ENCODE results near the gene KLHDC7B. TPM values are rescaled to one million over a fixed set of nuclear protein-coding genes. Genes with fewer than 3 reads are reported as not detected.

The KLHDC7B gene
- total RNA-seq, 1 donor from 2014 or later, result 16.3 TPM

- DNase-seq (ENCODE audit: low read depth), result no peak
- H3K27me3 ChIP-seq (ENCODE audit: control insufficient read depth, insufficient read depth, low read length), result peaks cover 3% of the 10 kb centered on the region
- H3K4me3 ChIP-seq (ENCODE audit: low read depth, low read length), result no peak overlapping the region
- H3K36me3 ChIP-seq (ENCODE audit: control insufficient read depth, insufficient read depth, low read length), result no peaks in the 10 kb centered on the region
- no peak for TF ChIP-seq CTCF (IDR thresholded peaks at IDR 0.05; ENCODE audit: insufficient read depth, low read length, poor library complexity, severe bottlenecking)
Measured at GRCh38 chr22:50571264-50572175, 25.8 kb downstream of the KLHDC7B start.

- peaks cover 12% of the 10 kb centered on the region for H3K27me3 ChIP-seq (ENCODE audit: control insufficient read depth, insufficient read depth, low read length)
- H3K4me3 ChIP-seq (ENCODE audit: low read depth, low read length), result no peak overlapping the region
- no peak for TF ChIP-seq CTCF (IDR thresholded peaks at IDR 0.05; ENCODE audit: insufficient read depth, low read length, poor library complexity, severe bottlenecking)
- DNase-seq (ENCODE audit: low read depth), result no peak
- no peaks in the 10 kb centered on the region for H3K36me3 ChIP-seq (ENCODE audit: control insufficient read depth, insufficient read depth, low read length)
Measured at GRCh38 chr22:50572965-50573364, 27.3 kb downstream of the KLHDC7B start.

GRCh38 chr22:50573491-50574382 lies 28.0 kb downstream of the KLHDC7B start:
- Histone ChIP-seq H3K4me3 (ENCODE audit: low read depth, low read length) (no peak overlapping the region), H3K36me3 (ENCODE audit: control insufficient read depth, insufficient read depth, low read length) (no peaks in the 10 kb centered on the region), H3K27me3 (ENCODE audit: control insufficient read depth, insufficient read depth, low read length) (peaks cover 20% of the 10 kb centered on the region)
- TF ChIP-seq CTCF (IDR thresholded peaks at IDR 0.05; ENCODE audit: insufficient read depth, low read length, poor library complexity, severe bottlenecking), result no peak
- no peak for DNase-seq (ENCODE audit: low read depth)

- peaks cover 22% of the 10 kb centered on the region for H3K27me3 ChIP-seq (ENCODE audit: control insufficient read depth, insufficient read depth, low read length)
- no peak for TF ChIP-seq CTCF (IDR thresholded peaks at IDR 0.05; ENCODE audit: insufficient read depth, low read length, poor library complexity, severe bottlenecking)
Measured at GRCh38 chr22:50574383-50574755, 28.7 kb downstream of the KLHDC7B start.

GRCh38 chr22:50575426-50575941 lies 29.8 kb downstream of the KLHDC7B start:
- Histone ChIP-seq H3K36me3 (ENCODE audit: control insufficient read depth, insufficient read depth, low read length) (no peaks in the 10 kb centered on the region), H3K4me3 (ENCODE audit: low read depth, low read length) (no peak overlapping the region), H3K27me3 (ENCODE audit: control insufficient read depth, insufficient read depth, low read length) (peaks cover 22% of the 10 kb centered on the region)
- no peak for TF ChIP-seq CTCF (IDR thresholded peaks at IDR 0.05; ENCODE audit: insufficient read depth, low read length, poor library complexity, severe bottlenecking)
- no peak for DNase-seq (ENCODE audit: low read depth)

More at GRCh38 chr22:50574383-50574755, 28.7 kb downstream of the KLHDC7B start:
- DNase-seq (ENCODE audit: low read depth), result no peak
- H3K4me3 ChIP-seq (ENCODE audit: low read depth, low read length), result no peak overlapping the region
- no peaks in the 10 kb centered on the region for H3K36me3 ChIP-seq (ENCODE audit: control insufficient read depth, insufficient read depth, low read length)
